GM19043 (cell line): Measurements from ENCODE around the gene MACC1.
A peak's percentile ranks its signal among the peaks of the same experiment; 100 is the strongest.

Experiments
- ATAC-seq: cut with Tn5 transposase; IDR thresholded peaks from one replicate; pipeline ENCODE4 v1.9.1; 2021; ENCODE audit warnings: low read depth; ENCODE audit not compliant: unreplicated experiment

Gene MACC1

DNA sequence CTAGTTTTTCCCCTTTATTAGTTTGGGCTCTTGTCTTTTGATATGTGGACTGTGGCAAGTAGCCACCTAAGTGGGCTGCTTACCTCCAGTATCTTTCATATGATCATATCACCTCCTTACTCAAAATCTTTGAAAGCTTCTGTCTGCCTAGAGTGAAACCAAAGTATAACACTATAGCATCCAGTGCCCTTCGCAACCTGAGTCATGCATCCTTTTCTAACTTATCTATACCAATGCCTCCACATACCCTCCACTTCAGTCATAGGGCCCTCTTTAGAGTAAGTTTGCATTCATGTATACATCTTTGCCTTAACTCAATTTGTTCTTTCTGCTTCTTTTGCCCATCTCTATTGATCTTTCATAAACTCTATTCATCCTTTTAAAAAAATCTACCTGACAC, 15.7 kb upstream of the MACC1 start:
- no peak for ATAC-seq

DNA sequence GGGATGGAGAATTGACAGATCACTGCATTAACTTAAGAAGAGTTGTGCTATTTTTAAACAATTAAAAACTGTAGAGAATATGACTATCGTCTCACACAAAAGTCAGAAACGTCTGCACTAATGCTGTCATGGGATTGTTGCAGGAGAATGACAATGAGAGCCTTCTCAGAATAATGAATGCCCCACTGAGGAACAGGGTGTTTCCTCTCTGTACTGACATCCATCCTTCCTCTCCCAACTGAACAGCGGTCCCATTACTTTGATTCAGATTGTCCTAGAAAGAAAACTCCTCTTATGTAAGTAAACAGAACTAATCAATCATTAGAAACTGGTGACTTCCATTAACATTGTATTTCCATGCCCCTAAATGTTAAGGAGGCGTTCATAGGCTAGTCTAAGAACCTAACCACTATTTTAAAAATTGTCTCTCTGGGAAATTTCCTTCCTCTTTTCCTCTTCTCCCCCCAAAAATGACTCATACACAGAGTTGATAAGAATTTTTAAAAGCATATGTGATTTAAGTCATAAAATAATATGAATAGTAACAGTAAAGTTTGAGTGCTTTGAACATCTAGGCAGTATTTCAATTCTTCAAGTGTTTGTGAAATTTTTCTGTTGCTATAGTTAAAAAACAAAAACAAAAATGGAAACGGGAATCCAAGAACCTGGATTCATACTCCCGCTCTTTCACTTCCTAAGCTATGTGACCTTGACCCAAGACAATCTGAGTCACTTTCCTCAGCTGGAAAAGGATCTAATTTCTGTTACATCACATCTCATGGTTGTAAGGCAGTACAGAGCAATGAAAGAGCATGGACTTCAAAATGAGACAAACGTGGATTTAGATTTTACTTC, 12.7 kb upstream of the MACC1 start:
- ATAC-seq = no peak

DNA sequence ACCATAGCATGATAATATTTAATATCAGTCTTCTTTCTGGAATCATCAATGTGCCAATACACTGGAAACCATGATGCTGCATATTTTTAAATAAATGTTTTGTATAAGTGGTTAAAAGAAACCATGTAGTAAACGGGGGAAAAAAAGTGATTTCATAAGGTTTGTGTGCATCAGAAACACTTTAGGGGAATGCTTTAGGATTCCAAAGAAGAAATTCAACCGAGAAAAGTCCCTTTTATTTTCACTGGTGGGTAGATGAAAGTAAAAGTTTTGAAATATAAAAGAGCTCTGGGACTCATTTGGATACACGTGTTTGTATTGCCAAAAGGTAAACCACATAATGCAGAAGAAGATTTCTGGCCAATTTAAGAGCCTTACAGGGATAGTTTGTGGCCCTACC, 11.9 kb upstream of the MACC1 start:
- ATAC-seq = no peak

DNA sequence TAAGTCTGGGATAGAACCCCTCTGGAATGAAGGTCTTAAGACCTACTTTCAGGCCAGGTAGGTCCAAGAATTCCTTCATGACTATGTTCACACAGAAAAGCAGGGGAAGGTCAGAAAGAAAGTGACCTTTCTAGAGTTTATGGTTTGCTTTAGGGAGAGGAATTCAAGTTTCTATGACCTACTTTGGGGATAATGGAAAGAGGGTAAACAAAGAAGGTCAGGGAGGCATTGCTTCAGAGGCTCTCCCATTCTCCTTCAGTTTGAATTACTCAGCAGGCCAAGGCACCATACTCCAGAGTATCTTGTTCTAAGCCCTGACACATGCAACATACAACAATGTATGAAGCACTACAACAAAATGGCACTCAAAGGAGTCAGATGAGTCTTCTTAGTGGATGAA, 11.5 kb upstream of the MACC1 start:
- ATAC-seq = no peak

DNA sequence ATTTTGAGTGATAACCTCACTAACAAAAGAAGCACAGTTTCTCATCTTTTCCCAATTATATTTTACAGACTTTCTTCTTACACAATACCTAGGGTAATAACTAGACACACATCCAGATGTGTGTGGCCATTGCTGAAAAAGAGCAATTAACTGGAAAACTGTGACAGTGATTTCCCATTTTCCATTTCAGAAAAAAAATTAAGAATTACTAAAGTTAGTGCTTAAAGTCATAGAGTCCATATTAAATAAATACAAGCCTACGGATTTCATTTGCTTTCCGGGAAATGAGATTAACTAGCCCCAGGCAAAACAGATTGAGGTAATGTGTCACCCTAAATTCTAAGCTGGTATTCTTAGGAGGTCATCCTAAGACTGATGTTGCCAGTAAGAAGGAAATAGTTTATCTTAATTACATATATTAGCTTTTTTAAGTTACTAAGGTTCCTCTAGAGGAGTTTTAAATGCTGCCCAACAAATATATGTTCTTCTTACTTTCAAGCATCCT, 10.2 kb upstream of the MACC1 start:
- no peak for ATAC-seq

DNA sequence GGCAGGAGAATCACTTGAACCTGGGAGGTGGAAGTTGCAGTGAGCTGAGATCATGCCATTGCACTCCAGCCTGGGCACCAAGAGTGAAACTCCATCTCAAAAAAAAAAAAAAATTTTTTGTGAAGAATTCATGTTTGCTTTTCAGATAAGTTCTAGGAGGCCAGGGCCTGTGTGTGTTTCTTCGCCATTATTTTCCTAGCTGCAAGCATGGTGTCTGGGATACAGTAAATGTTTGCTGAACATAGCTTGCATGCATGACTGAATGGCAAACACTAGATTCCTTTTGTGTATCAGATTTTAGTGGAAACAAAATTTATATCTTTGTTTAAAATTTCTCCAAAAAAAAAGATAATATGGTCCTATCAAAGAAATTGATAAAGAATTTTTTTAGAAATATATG, 9.7 kb upstream of the MACC1 start:
- no peak for ATAC-seq

DNA sequence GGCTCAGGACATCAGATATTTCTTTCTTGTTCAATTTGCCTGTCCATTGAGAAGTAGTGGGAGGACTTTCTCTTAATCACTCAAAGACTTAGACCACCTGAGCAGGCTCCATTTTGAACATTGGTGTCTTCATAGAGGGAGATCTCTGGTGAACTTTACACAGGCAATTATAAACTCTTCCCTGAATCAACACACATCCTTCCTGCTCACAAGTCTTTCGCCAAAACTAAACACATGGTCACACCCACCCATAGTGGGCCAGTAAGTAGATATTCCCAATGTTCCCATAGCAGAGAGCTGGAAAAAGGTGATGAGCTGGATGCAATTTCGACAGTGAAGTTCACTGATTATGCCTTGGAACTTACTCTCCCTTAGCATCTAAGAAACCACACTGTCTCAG, 8.2 kb upstream of the MACC1 start:
- ATAC-seq = no peak

DNA sequence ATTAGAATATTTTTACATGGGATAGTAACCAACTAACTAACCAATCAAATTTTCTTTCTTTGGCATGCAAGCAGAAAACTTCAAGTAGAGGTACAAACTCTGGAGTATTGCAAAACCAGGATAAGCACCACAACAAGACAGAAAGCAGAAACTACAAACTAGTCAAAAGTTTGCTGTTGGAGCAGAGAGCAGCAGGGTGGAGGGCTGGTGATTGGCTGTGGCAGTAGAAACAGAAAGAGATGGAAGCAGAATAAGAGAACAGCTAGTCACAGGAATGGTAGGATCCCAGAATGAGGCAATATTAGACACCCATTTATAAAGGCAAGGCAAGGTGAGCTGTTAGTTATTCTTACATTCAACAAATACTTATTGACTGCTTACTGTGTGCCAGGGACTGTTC, 6.8 kb upstream of the MACC1 start:
- no peak for ATAC-seq

DNA sequence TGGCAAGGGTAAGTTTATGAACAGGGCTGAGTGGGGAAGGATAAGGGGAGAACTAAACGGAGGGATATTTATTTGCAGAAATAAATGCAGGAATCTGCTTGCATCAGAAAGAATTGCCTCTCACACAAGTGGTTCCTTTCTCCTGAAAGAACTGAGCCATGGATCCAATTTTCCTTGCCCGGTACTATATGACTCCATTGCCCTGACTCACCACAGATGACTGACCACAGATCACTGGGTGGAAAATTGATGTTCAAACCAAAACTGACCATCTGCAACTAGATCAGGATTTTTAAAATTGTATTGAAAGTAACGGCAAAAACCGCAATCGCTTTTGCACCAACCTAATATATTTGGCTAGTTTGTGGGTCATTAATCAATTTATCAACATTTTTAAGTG, 6.2 kb upstream of the MACC1 start:
- ATAC-seq = no peak

DNA sequence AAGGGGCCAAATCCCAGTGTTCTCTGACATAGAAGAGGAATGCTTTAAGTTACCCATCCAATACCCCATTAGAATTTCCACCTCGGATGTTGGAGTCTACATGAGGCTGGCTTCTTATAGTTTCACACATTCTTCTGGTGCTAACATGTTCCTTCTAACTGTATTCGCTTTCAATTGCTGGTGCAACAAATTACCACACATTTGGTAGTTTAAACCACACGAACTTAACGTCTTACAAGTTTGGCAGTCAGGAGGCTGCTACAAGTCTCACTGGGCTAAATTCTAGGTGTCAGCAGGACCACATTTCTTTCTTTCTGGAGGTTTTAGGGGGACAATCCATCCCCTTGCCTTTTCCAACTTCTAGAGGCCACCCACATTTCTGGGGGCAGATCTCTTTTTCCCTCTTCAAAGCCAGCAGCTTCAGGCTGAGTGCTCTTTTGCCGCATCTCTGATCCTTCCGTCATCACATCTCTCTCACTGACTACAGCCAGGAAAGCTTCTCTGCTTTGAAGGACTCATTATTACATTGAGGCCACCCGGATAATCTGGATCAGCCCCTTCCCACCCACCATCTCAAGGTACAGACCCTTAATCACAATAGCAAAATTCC, 5.1 kb upstream of the MACC1 start:
- ATAC-seq = no peak

DNA sequence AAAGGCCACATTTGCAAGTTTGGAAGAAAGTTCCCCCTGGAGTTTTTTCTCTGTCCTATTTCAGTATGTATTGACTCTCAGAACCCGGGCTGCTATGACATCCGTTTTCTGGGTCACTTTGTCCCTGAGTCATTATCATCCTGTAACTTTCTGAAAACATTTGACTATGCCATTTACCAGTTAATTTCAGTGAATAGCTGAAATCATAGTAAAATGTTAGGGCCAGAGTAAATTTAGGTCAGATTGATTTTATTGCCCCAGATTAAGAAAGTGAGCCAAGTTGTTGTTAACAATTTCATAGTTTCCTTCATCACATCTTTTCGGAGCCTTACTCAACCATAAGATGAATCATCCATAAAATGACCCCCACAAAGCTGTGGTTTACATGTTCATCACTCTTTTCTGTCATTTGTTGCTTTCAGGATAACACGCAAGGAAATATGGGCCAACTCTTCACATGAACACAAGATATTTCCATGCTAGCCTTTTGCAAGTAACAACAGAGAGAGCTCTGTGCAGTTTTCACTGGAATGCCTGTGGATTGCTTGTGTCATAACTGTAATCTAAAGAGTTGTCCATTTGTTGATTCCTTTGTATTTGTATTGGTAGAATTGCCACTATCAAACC, 3.9 kb upstream of the MACC1 start:
- no peak for ATAC-seq

DNA sequence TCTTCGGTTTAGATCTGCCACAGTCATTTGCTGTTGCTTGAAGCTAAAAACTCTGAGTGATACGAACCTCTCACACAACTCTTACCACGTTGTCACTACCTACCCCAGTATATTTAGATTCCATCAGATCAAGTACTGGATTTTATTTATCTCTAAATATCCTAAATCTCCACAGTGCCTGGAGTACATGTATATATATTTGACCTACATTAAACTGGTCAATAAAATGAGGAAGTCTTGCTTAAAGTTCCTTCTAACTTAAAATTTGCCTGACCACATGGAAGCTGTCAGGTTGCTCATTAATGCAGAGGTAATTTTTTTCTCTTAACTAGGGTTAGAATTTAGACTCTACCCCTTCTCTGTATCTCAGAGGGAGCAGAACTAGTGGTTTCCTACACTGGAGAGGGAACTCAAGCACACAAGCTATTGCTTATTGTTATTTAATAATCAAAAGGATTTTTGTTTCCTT, 3.1 kb upstream of the MACC1 start:
- peak; percentile 27 for ATAC-seq

DNA sequence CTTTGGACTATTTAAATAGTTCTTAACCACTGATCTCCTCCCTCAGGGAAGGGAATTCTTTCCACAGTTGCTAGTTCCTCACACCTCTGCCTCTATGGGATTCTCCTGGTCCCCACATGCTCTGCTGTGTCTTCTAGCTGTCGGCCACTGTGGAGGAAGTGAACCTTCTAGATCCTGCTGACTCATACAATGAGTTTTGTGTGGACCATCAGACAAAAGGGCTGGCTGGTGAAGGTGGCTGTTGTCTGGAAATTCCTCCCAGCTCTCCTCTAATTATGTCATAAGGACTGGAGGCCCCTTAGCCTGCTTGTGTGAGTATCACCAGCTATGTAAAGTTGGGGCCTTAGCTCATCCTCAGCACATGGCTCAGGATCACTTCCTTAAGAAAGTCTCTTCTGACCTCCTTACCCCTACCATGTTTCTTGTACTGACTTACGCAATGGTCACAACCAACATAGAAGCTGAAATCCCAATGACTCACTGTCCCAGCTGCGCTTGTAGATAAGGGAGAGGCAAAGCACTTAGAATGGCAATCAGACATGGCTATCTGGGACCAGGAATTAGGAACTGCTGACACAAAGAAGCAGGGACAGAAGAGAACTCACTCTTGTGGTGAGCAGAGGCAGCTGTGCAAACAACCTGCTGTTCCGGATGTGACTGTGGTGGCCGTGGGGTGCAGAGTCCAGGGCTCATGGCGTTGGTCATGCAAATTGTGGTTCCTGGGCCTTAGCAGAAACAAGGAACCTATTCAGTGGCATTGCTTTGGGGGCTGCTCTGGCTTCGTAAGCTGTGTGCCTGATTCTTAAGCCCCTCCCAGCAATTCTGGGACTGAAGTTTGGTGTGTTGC, 2.5 kb upstream of the MACC1 start:
- peak; percentile 72 for ATAC-seq

DNA sequence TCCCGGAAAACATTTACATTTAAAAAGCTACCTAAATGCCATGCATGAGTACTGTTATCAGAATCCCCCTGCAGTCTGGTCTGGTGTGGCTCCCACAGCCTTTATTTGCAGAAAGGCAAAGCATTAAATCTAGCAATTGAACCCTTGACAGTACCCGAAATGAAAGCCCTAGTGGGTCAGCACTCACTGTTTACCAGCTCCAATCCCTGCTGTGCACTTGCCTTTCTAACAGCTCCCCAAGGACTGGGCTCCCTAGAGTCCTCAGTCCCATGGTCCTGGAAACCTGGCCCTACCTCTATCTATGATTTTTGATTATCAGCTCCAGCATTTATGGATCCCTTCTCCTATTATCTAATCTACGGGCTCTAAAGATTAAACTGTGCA, 1.9 kb upstream of the MACC1 start:
- no peak for ATAC-seq

DNA sequence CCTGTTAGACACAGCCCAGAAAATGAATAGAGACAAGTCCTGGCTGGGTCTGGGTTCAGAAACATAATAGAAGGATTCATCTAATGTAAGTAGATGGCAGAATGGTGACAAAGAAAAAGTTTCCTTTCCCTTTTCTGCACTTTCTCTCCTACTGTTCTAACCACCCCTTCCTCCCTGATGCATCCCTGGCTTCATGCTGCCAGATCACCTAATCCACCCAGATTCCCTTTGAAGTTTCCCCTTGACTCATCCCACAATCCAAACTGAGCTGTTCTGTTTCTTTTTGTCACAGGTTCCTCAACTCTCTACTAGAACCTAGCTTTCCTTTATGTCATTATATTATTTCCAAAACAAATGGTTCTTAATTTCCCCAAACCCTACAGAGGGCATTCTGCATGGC, 1.1 kb upstream of the MACC1 start:
- ATAC-seq = no peak

DNA sequence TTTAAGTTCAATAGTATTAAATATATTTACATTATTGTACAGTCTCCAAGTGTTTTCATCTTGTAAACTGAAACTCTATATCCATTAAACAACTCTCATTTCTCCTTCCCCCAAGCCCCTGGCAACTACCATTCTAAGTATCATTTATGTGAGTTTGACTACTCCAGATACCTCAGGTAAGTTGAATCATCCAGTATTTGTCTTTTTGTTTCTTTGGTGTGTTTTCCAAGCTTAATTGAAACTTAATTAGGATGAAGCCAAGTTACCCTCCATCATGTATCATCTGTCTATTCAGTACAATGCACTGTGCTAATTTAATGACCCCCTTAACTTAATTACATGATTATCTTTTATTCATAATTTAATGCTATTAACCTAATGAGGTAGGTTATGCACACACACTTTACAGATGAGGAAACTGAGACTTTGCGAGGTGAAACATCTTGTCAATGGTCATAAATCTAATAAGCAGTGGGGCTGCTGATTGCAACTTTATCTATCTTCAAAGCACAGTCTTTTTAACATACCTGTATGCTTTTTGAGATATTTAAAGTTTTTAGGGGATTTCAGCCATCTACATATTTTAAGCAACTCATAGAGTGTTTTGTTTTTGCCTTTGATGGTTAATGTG, 663 bp downstream of the MACC1 start:
- ATAC-seq = no peak

DNA sequence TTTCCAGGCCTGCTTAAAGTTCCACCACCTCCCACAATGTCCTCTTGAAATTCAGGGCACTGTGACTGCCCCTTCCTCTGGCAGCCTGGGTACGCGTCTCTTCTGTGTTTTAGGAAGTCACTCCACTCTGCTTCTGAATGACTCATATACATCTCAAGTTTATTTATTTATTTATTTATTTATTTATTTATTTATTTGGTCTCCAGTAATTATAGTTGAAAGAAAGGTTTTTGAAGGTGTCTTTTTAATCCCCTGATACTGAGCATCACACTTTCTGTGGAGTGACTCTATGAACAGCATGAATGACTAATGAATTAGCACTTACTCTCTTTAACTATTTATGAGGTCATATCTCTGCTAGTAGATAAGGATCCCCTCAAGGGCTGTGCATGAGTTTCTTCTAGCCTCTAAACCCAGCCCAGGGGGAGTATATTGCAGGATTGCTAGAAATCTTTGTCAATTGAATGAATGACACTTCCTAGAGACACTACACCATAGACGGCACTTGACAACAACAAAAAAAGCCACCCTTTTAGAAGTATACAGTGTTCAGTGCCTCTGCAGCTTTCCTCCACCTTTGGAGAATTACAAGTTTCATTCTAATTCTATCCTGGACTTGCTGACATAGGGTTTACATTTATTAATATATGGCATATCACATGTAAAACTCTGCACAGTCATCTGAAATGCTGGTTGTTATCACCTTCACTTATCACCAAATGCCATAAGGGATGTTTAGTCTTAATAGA, 2.1 kb downstream of the MACC1 start:
- ATAC-seq = no peak

DNA sequence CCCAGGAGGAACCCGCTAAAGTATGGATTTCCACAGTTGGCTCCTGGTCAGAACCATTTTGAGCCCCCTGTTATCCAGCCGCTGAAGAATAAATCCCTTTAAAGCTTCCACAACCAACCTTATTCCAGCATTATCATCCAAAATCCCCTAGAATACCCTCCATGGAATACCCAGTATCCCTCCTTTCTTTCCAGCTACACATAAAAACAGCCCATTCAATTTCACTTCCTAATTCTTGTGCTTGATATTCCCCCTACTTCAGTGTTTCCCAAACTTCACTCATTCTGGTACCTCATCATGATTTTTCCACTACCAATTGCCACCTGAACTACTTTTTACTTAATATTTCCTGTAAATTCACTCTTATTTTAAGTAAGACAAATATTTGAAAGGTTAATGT, 3.1 kb downstream of the MACC1 start:
- no peak for ATAC-seq

DNA sequence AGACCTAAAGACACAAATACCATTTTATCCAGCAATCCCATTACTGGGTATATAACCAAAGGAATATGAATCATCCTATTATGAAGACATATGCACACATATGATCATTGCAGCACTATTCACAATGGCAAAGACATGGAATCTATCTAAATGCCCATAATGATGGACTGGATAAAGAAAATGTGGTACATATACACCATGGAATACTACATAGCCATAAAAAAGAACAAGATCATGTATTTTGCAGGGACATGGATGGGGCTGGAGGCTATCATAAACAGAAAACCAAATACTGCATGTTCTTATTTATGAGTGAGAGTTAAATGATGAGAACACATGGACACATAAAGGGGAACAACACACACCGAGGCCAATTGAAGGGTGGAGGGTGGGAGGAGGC, 3.8 kb downstream of the MACC1 start:
- no peak for ATAC-seq

DNA sequence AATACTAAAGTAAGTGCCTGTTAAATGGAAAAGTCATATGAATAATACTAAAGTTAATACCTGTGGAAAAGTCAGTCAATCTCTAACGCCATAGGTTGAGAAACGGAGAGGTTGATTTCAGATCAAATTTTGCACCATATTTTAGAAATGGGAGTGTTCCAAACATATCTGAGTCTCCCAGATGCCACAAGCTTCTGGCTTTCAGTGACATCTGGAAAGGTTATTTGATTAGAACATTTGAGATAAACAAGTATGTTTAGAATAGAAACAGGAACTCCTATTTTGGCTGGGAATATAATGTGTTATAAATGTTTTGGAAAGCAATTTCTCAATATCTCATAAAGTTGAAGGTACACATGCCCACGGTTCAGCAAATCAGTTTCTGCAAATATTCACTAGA, 5.8 kb downstream of the MACC1 start:
- ATAC-seq = no peak
